Suppressor macrophage (primary cell): ENCODE measurements around the gene TRIM62.

Experiments used
- DNase-seq, 4 experiments: peaks; one replicate each; pipeline ENCODE4 v3.0.0-alpha.2; 2020 to 2022
- total RNA-seq, 17 experiments: gene quantifications; one replicate each; lab custom pipeline; 2026; ENCODE audit warnings: mixed read lengths in 6 of 17, inconsistent platforms in 3 of 17; lab: John Stamatoyannopoulos, UW

The TRIM62 gene
- total RNA-seq = 1.3 to 7.9 (median 3.0) reads per million in 17 experiments

- peak; percentile 93 to 99 (median 96) for DNase-seq
These were observed at the start of gene TRIM62 for GRCh38 chr1:33181921-33182341. Gene TRIM62, minus strand, starts transcription at chr1:33182043. Its CDS starts 611 bp downstream, at chr1:33181432.

- no peak for DNase-seq
These were observed 49.3 kb upstream of the TRIM62 start for GRCh38 chr1:33231166-33231565.

DNA sequence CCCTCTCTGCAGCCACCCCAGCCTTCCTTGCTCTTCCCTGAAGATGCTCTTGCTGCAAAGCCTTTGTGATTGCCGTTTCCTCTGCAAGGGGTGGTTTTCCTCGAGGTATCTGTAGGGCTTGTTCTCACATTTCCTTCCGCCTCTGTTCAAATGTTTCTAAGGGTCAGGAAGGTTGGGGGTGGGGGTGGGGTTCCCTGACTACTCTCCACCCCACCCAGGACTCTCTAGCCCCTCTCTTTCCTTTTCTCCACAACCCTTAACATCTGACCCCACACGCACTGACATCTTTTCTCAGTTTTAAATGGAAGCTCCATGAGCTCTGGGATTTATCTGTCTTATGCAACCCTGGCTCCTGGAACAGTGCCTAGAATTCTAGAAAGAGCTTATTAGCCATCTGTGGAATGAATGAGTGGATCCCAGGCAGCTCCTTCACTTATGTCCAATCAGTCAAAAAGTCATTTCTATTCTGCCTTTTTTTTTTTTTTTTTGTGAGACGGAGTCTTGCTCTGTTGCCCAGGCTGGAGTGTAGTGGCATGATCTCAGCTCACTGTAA lies 47.2 kb upstream of the TRIM62 start:
- DNase-seq = no peak

GRCh38 chr1:33225586-33225985 lies 43.7 kb upstream of the TRIM62 start:
- no peak for DNase-seq

GRCh38 chr1:33224166-33224707 lies 42.4 kb upstream of the TRIM62 start:
- no peak for DNase-seq

DNA sequence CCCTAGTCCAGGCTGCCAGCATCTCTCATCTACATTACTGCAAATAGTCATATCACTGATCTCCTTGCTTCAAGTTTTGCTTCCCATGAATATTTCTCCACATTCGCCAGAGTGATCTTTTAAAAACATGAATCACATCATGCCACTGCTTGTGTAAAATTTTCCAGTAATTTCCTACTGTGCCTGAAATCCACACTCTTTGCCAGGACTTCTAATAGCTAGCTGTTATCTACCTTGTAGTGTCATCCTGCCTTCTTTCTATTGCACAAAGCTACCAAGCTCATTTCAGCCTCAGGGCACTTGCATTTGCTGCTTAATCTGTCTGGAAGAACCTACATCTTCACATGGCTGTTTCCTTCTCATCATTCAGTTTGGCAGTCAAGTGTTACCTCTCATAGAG lies 40.5 kb upstream of the TRIM62 start:
- DNase-seq = no peak

- no peak for DNase-seq
These were observed 39.5 kb upstream of the TRIM62 start for GRCh38 chr1:33221385-33221758.

DNA sequence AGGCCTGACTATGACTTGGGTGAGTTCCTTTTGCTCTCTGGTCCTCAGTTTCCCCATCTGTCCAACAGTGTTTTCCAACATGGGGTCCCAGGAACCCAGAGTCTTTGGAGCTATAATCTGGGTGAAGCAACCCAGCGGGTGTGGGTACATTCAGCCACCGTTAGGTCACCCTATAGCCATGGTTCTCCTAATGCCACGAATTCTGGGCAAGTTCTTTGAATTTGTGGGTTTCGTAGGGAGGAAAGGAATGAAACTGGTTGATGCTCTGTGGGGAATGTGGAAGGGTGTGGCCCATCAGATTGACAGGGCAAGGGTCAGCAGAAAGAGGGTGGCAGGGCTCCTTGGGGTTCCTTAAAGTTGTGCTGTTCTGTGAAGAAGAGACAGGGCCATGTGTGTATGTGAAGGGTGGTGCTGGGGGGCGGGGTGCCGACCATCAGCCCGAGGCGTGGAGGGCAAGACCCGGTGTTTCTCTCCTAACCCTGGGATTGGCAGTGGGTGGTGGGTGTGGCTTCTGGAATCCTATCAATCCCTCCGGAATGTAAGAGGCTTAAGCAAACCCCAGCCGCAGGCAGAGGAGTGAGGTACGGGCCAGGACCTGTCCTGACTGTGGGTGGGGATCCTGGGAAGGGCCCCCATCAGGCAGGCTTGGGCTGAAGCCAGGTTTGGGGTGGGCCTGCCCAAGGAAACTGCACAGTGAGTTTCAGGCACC lies 39.0 kb upstream of the TRIM62 start:
- no peak for DNase-seq

DNA sequence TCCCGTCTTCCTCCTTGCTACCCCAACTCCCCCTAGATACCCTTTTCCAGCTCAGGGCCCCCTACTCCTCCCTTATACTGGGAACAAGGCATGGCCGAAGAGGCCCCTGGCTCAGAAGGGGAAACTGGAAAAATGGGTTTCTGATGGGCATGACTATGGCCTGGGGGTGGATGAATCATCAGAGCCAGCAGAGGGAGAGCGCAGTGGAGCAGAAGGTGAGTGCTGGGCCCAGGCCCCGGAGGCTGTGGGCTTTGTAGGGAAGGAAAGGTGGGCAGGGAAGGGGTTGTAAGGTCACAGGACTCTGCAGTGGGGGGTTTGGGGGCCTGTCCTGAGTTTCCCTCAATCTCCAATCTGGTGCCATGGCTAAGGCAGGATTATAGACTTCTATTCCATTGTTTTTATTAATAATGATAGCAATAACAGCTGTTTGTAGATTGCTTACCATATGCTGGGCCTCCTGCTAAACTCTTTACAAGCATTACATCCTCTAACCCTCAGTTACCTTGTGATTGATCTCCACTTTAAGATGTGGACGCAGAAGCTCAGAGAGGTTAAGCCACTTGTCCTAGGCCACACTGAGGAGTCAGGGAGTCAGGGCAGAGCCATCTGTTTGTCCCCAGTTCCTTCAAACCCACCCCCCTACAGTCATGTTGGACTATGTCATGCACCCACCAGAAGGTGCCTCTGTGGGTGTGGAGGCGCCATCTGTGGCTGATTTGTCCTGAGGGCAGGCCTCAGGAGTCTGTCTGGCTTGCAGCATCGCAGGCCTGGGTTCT lies 38.2 kb upstream of the TRIM62 start:
- peak; percentile 22 to 60 (median 50) for DNase-seq

DNA sequence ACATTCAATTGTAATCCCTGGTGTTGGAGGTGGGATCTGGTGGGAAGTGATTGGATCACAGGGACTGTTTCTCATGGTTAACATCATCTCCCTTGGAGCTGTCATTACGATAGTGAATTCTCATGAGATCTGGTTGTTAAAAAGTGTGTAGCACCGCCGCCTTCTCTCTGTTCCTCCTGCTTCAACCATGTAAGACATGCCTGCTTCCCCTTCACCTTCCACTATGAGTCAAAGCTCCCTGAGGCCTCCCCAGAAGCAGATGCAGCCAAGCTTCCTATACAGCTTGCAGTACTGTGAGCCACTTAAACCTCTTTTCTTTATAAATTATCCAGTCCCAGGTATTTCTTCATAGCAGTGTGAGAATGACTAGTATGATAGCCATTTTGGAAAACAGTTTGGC lies 30.1 kb upstream of the TRIM62 start:
- no peak for DNase-seq

DNA sequence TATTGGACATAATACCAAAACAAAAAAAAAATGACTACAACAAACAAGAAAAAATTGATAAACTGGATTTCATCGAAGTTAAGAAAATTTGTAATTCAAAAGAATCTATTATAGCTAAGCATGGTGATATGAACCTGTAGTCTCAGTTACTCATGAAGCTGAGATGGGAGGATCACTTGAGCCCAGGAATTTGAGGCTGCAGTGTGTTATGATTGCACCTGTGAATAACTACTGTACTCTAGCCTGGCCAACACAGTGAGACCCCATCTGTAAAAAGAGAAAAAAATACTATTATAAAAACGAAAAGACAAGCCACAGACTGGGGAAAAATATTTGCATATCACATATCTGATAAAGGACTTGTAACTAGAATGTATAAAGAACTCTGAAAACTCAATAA lies 24.5 kb upstream of the TRIM62 start:
- no peak for DNase-seq

GRCh38 chr1:33195556-33195955 lies 13.7 kb upstream of the TRIM62 start:
- DNase-seq = peak; percentile 42 to 57 (median 56)

- DNase-seq = no peak
These were observed 10.0 kb upstream of the TRIM62 start for GRCh38 chr1:33191731-33192275.

GRCh38 chr1:33190701-33191100 lies 8.9 kb upstream of the TRIM62 start:
- DNase-seq = no peak

DNA sequence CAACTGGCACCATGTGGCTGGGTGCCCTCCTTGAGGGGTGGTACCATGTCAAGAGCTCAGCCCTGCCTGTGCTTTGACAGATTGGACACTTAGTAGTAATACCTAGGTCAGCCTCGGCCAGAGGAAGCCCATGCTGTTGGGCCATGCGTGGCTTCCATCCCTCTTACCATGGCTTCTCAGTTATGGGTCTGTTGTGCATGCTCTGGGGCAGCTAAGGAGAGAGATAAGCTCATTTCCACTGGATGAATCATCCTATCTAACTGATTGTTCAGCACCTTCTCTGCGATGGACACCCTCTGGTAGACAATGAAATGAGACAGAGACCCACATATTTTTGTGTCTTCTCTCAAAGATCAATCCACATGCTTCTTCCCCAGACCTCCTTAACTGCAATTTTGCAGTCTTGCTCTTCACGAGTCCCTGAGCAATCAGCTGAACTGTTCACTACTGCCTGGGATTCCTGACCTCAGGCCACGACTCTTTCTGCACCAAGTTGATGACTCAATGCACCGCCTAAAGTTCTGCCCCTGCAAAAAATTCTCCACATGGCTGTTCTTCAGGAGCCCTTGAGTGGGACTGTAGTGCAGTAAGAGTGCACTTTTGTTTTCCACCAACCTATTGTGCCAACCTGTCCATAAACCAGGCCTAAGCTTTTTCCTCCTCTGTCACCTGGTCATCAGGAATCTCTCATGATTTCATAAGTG lies 6.9 kb upstream of the TRIM62 start:
- no peak for DNase-seq

DNA sequence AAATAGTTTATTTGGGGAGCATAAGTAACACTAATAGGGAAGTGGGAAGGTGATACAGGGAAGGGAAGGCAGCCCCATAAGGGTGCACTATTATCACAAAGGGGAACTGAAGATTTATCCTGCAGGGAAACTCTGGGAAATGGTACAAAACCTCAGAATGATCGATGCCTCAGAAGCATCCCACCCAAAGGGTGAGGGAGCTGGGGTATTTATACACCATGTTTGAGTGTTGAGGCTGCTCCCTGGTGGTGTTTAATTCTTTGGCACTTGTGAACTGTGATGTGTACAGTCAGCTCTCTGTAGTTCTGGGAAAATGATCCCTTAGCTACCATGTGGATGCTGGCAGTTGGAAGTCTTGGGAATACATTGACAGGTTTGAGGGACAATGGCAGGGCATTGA lies 5.1 kb upstream of the TRIM62 start:
- no peak for DNase-seq

GRCh38 chr1:33185541-33185940 lies 3.7 kb upstream of the TRIM62 start:
- DNase-seq = no peak

GRCh38 chr1:33183306-33183705 lies 1.5 kb upstream of the TRIM62 start:
- no peak for DNase-seq

- no peak for DNase-seq
These were observed 1.1 kb upstream of the TRIM62 start for GRCh38 chr1:33182896-33183295.

DNA sequence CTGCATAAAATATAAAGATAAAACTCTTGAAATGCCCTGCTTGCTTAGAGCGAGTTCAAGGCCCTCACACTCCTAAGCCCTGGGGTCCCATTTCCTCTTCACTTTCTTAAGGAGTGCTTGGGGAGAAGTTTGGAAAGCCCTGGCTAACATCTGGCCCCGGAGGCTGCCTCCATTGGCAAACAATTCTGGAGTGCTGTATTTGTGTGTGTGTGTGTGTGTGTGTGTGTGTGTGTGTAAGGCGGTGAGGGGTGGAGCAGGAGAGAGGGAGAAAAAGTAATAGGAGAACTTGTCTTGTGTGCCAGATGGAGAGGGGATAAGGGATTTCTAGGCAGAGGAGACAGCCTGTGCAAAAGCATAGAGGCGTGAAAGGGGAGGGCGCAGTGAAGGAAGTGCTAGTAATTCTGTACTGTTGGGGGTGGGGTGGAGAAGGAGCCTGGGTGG lies 578 bp upstream of the TRIM62 start:
- no peak for DNase-seq

DNA sequence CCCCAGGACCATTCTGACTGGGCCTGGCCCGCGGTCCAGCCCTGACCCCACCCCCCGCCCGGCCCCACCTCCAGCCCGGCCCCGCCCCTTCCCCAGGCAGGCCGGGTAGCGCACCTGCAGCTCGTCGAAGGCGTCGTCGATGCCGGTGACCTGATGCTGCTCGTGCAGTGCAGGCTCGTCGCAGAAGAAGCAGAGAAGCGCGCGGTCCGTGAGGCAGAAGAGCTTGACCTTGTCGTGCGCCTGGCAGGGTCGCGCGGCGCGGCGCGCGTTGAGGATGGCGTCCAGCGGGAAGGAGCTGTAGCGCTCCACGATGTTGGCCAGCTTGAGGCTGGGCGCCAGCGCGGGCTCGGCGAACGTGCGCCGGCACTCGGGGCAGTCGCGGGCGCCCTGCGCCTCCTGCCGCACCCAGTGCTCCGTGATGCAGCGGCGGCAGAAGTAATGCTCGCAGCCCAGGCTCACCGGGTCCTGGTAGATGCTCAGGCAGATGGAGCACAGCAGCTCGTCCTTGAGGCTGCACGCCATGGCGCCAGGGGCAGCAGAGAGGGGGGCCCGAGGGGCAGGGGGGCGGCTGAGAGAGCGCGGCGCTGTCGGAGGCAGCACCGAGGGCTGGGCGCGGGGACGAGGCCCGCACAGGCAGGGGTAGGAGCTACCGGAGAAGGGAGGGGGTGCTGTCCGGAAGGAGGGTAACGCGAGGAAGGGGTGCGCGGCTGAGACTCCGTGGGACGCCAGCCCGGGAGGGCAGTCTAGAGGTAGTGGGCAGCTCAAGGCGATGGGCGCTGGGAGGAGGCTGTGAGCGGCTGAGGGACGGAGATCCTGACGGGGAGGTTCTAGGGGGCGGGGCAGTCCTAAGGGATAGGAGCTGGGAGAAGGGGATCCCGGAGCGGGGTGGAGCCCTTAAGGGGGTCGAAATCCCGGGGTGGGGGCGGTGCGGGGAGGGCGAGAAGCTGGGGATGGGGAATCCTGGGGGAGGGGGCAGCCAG lies 642 bp downstream of the TRIM62 start:
- DNase-seq = peak in 3 of 4 experiments; percentile 85 to 94 (median 94)
